ENCODE results near the gene NEIL3.

- TF ChIP-seq CTCF (IDR thresholded peaks at IDR 0.05) (no peak), POLR2A (IDR thresholded peaks at IDR 0.05) (no peak), POLR2AphosphoS5 (IDR thresholded peaks at IDR 0.05; ENCODE audit: insufficient read depth in 1 of 2, low read depth in 1 of 2) (no peak)
Measured at GRCh38 chr4:177322881-177323280, 13.2 kb downstream of the NEIL3 start.
